Esophagus muscularis mucosa (tissue), 4 donors: ENCODE results near the gene EHBP1. TPM values are rescaled to one million over a fixed set of nuclear protein-coding genes. Genes with fewer than 3 reads are reported as not detected.

ENCODE experiments used
- DNase-seq: peaks from one replicate; pipeline ENCODE4 v3.0.0-alpha.2; 2017; ENCODE audit errors: extremely low spot score
- H3K27ac ChIP-seq, 4 donors: fragments of 200-600 bp; sonication (generic); replicated peaks in 1 of 4; 1 replicate in 3 of 4; 2 replicates in 1 of 4; pipeline ENCODE4 v1.5.1; 2016 to 2019; ENCODE audit warnings: mild to moderate bottlenecking in 1 of 4
- H3K27me3 ChIP-seq, 4 donors: fragments of 200-600 bp; sonication (generic); one replicate each; pipeline versions ENCODE4 v1.5.1 to v1.6.0; 2016 to 2019
- H3K36me3 ChIP-seq, 4 donors: fragments of 200-600 bp; sonication (generic); one replicate each; pipeline ENCODE4 v1.5.1; 2016 to 2019
- H3K4me1 ChIP-seq, 4 donors: fragments of 200-600 bp; sonication (generic); one replicate each; pipeline ENCODE4 v1.5.1; 2016 to 2019
- H3K4me3 ChIP-seq, 4 donors: fragments of 200-600 bp; sonication (generic); 1 replicate in 2 of 4; 2 replicates in 2 of 4; pipeline ENCODE4 v1.5.1; 2016 to 2019; ENCODE audit warnings: mild to moderate bottlenecking in 4 of 4, moderate library complexity in 1 of 4
- H3K9me3 ChIP-seq, 4 donors: fragments of 200-600 bp; sonication (generic); 1 replicate in 3 of 4; 2 replicates in 1 of 4; pipeline ENCODE4 v1.5.1; 2016 to 2019
- EP300 ChIP-seq: sonication (generic); formaldehyde crosslinking; IDR thresholded peaks from one replicate; pipeline ENCODE4 v1.6.1; 2017; ENCODE audit warnings: antibody characterized with exemption
- POLR2A ChIP-seq: fragments of 450-650 bp; IDR thresholded peaks from one replicate; pipeline ENCODE4 v1.6.1; 2017; ENCODE audit warnings: antibody characterized with exemption, moderate library complexity, mild to moderate bottlenecking, low read depth
- POLR2AphosphoS5 ChIP-seq, 2 donors: sonication (generic); formaldehyde crosslinking; IDR thresholded peaks; one replicate each; pipeline ENCODE4 v1.6.1; 2017; ENCODE audit warnings: antibody characterized with exemption in 2 of 2
- WGBS: methylation state at CpG from one replicate; pipeline ENCODE4 v1.1.5; 2018; 5-methylcytosine and 5-hydroxymethylcytosine counted together
- intact Hi-C: fragments of 100-400 bp; cut with DNase I; formaldehyde crosslinking; loops from one replicate; pipeline ENCODE4 v1.15.1; 2023
- total RNA-seq, 4 donors: library from RNA; depleted of rRNA; stranded (reverse); fragments of >200 nt; gene quantifications; one replicate each; pipeline versions ENCODE4 v1.1.0 to v1.2.1, GENCODE V29; 2016
- TF ChIP-seq, protein P1 (sequence below), 3 experiments: fragments of 200-600 bp in 2 of 3; fragments of 450-650 bp in 1 of 3; sonication (generic) in 2 of 3; IDR thresholded peaks; one replicate each; pipeline ENCODE4 v1.5.1; 2017 to 2019; ENCODE audit warnings: antibody characterized with exemption in 3 of 3, mild to moderate bottlenecking in 2 of 3, moderate library complexity in 1 of 3

Gene EHBP1
- total RNA-seq, 4 donors from 2014 or later, result 103 to 199 (median 151) TPM

DNA sequence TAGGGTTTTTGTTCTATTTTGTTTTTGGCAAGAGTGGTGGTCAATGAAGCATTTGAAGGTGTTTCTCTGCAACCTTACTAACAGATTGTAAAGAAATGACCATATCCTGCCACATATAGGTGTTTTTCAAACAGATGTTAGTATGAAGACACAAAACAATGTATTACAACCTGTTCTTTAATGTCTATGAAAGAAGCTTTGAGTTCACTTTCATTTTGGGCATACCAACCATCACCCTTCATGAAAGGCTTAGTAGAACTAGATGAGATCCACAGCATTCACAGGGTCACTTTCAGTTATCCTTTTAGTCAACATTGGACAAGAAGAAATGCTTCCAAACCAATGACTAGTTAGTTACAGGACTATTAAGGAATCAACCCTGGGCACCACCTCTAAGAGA, 95.1 kb downstream of the EHBP1 start:
- Histone ChIP-seq H3K27ac (no peak overlapping the region), H3K36me3 (peaks cover 0 to 3% (median 0%) of the 10 kb centered on the region in 4 donors), H3K4me3 (no peak overlapping the region), H3K9me3 (no peaks in the 10 kb centered on the region), H3K4me1 (peaks cover 3 to 19% (median 14%) of the 10 kb centered on the region in 4 donors), H3K27me3 (no peaks in the 10 kb centered on the region)
- TF ChIP-seq POLR2AphosphoS5 (IDR thresholded peaks at IDR 0.05) (no peak), POLR2A (no peak)
- TF ChIP-seq, protein P1, sequence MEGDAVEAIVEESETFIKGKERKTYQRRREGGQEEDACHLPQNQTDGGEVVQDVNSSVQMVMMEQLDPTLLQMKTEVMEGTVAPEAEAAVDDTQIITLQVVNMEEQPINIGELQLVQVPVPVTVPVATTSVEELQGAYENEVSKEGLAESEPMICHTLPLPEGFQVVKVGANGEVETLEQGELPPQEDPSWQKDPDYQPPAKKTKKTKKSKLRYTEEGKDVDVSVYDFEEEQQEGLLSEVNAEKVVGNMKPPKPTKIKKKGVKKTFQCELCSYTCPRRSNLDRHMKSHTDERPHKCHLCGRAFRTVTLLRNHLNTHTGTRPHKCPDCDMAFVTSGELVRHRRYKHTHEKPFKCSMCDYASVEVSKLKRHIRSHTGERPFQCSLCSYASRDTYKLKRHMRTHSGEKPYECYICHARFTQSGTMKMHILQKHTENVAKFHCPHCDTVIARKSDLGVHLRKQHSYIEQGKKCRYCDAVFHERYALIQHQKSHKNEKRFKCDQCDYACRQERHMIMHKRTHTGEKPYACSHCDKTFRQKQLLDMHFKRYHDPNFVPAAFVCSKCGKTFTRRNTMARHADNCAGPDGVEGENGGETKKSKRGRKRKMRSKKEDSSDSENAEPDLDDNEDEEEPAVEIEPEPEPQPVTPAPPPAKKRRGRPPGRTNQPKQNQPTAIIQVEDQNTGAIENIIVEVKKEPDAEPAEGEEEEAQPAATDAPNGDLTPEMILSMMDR (IDR thresholded peaks at IDR 0.05), result no peak
- intact Hi-C loops, result no loop called here
- no peak for DNase-seq

DNA sequence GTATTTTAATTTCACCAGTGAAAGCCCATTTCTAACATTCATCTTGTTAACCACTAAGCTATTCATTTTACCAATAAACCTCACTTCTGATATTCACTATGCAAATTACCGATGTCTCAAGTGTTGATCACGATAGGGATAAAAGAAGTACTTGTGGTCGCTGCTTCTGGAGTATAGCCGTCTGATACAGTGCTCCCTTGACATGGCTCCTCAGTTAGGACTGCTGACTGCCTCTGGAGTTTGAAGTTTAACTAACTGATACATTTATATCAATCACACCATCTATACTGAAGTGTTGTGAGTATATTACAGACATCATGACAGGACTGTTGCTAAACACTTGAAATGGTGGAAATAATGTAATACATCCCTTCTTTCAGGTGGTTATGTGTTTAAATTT, 95.6 kb downstream of the EHBP1 start:
- Histone ChIP-seq H3K27me3 (no peaks in the 10 kb centered on the region), H3K27ac (no peak overlapping the region), H3K9me3 (no peaks in the 10 kb centered on the region), H3K36me3 (peaks cover 0 to 8% (median 0%) of the 10 kb centered on the region in 4 donors), H3K4me3 (no peak overlapping the region), H3K4me1 (peaks cover 0 to 14% (median 11%) of the 10 kb centered on the region in 4 donors)
- 95% methylated on average over 4 of the region's 4 CpGs for WGBS
- intact Hi-C loops, result no loop called here
- DNase-seq, result no peak
- TF ChIP-seq POLR2AphosphoS5 (IDR thresholded peaks at IDR 0.05) (no peak), EP300 (no peak), POLR2A (no peak)
- TF ChIP-seq, protein P1 (IDR thresholded peaks at IDR 0.05), result no peak

DNA sequence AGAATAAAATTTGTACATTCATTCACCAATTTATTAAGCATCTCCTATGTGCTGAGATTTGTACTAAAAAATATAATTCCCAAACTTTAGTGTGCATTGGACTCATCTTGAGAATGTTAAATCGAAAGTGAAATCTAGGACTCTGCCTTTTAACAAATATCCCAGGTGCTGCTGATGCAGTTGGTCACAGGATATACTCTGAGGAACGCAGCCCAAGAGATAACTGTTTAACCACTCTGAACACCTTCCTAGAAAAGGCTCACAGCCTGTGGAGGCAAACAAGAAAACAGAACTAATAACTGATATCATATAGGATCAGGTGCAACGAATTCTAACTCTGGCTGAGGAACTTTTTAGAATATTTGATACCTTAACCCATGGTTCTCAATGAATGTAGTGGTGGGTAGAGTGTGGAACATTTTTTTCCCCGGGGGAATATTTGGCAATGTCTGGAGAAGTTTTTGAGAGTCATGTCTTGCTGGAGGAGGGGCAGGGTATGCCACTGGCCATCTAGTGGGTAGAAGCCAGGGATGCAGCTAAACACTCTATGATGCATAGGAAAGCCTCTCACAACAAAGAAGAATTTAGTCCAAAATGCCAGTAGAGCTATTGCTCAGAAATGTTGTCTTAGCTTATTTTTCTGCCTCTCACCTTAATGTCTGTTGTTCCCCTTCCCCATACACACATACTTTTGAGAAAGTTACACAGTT, 96.5 kb downstream of the EHBP1 start:
- Histone ChIP-seq H3K4me3 (no peak overlapping the region), H3K9me3 (no peaks in the 10 kb centered on the region), H3K4me1 (peaks cover 0 to 13% (median 8%) of the 10 kb centered on the region in 4 donors), H3K36me3 (peaks cover 0 to 13% (median 0%) of the 10 kb centered on the region in 4 donors), H3K27ac (no peak overlapping the region), H3K27me3 (no peaks in the 10 kb centered on the region)
- intact Hi-C loops, result no loop called here
- TF ChIP-seq, protein P1 (IDR thresholded peaks at IDR 0.05), result no peak
- TF ChIP-seq POLR2AphosphoS5 (IDR thresholded peaks at IDR 0.05) (no peak), POLR2A (no peak), EP300 (no peak)
- DNase-seq, result no peak
- WGBS, result 88% methylated on average over 4 of the region's 4 CpGs

DNA sequence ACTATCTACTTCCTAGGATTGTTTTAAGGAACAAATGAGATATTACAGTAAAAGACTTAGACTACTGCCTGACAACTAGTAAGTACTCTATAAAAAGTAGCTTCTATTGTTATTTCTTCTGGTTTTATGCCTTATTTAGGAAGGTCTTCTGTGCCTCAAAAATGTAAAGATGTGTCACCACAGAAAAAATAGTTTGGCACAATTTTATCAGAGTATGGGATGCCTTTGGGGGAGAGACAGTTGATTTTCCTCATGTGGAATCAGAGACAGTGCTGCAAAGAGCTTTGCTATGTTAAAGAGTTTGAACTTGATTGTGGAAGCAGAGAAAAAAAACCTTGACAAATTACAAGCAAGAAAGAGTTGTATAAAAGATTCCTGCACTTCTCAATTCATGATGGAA, 98.4 kb downstream of the EHBP1 start:
- H3K27ac ChIP-seq, result no peak overlapping the region
- no peak for TF ChIP-seq POLR2AphosphoS5 (IDR thresholded peaks at IDR 0.05)
- no peak for TF ChIP-seq EP300
- TF ChIP-seq, protein P1 (IDR thresholded peaks at IDR 0.05), result no peak
- no peak for TF ChIP-seq POLR2A
- H3K36me3 ChIP-seq, result peaks cover 0 to 17% (median 0%) of the 10 kb centered on the region in 4 donors
- no peaks in the 10 kb centered on the region for H3K27me3 ChIP-seq
- H3K4me1 ChIP-seq, result peaks cover 0 to 13% (median 8%) of the 10 kb centered on the region in 4 donors
- H3K9me3 ChIP-seq, result peaks cover 0 to 3% (median 0%) of the 10 kb centered on the region in 4 donors
- no peak for DNase-seq
- no peak overlapping the region for H3K4me3 ChIP-seq
- intact Hi-C loops, result no loop called here

DNA sequence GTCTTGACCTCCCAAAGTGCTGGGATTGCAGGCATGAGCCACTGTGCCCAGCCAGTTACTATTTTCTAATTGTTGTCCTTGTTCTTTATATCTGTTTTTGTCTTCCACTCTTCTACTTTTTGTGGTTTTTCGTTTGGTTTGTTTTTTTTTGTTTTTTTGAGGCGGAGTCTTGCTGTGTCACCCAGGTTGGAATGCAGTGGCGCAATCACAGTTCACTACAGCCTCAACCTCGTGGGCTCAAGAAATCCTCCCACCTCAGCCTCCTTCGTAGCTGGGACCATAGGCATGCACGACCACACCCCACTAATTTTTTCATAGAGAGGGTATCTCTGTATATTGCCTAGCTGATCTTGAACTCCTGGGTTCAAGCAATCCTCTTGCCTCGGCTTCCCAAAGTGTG, 100.7 kb downstream of the EHBP1 start:
- WGBS, result 94% methylated on average over 7 of the region's 7 CpGs
- TF ChIP-seq, protein P1 (IDR thresholded peaks at IDR 0.05), result no peak
- TF ChIP-seq POLR2A (no peak), EP300 (no peak), POLR2AphosphoS5 (IDR thresholded peaks at IDR 0.05) (no peak)
- Histone ChIP-seq H3K27ac (no peak overlapping the region), H3K4me1 (peaks cover 0 to 13% (median 6%) of the 10 kb centered on the region in 4 donors), H3K36me3 (peaks cover 0 to 17% (median 0%) of the 10 kb centered on the region in 4 donors), H3K4me3 (no peak overlapping the region), H3K27me3 (no peaks in the 10 kb centered on the region), H3K9me3 (peaks cover 0 to 3% (median 0%) of the 10 kb centered on the region in 4 donors)
- no peak for DNase-seq
- intact Hi-C loops, result no loop called here
